GM04503 (cell line): Measurements from ENCODE around the gene CAMTA1.
"Not testable (repeated sequence)": the region's sequence is repeated elsewhere in the genome, so short reads cannot be mapped to it uniquely, and the experiment has no call there.

ENCODE experiments used
- DNase-seq: peaks from one replicate; pipeline ENCODE4 v3.0.0-alpha.2; 2012; ENCODE audit warnings: low read depth

Gene CAMTA1

GRCh38 chr1:7150724-7151280, 365.5 kb downstream of the CAMTA1 start:
- DNase-seq, result no peak

- no peak for DNase-seq
These were observed 366.7 kb downstream of the CAMTA1 start for GRCh38 chr1:7151978-7152377.

GRCh38 chr1:7152655-7153054, 367.4 kb downstream of the CAMTA1 start:
- DNase-seq, result no peak

GRCh38 chr1:7153464-7153863, 368.2 kb downstream of the CAMTA1 start:
- DNase-seq, result no peak

GRCh38 chr1:7159116-7159781, 374.0 kb downstream of the CAMTA1 start:
- no peak for DNase-seq

GRCh38 chr1:7168554-7168953, 383.3 kb downstream of the CAMTA1 start:
- not testable (repeated sequence) for DNase-seq

GRCh38 chr1:7171168-7171567, 385.9 kb downstream of the CAMTA1 start:
- DNase-seq, result no peak

GRCh38 chr1:7171574-7171973, 386.3 kb downstream of the CAMTA1 start:
- no peak for DNase-seq

GRCh38 chr1:7172804-7173203, 387.6 kb downstream of the CAMTA1 start:
- DNase-seq, result no peak

GRCh38 chr1:7174561-7174960, 389.3 kb downstream of the CAMTA1 start:
- DNase-seq, result no peak

- no peak for DNase-seq
These were observed 390.0 kb downstream of the CAMTA1 start for GRCh38 chr1:7174980-7175906.

- no peak for DNase-seq
These were observed 391.8 kb downstream of the CAMTA1 start for GRCh38 chr1:7177021-7177420.

- no peak for DNase-seq
These were observed 392.3 kb downstream of the CAMTA1 start for GRCh38 chr1:7177438-7178146.

GRCh38 chr1:7178336-7178735, 393.1 kb downstream of the CAMTA1 start:
- DNase-seq, result no peak

- DNase-seq, result no peak
These were observed 393.5 kb downstream of the CAMTA1 start for GRCh38 chr1:7178741-7179140.

- no peak for DNase-seq
These were observed 400.5 kb downstream of the CAMTA1 start for GRCh38 chr1:7185721-7186120.

- DNase-seq, result no peak
These were observed 401.3 kb downstream of the CAMTA1 start for GRCh38 chr1:7186382-7187111.

GRCh38 chr1:7187112-7187493, 401.8 kb downstream of the CAMTA1 start:
- DNase-seq, result no peak

GRCh38 chr1:7190261-7190660, 405.0 kb downstream of the CAMTA1 start:
- DNase-seq, result no peak

- no peak for DNase-seq
These were observed 407.2 kb downstream of the CAMTA1 start for GRCh38 chr1:7192453-7192852.

GRCh38 chr1:7196036-7196911, 411.0 kb downstream of the CAMTA1 start:
- no peak for DNase-seq
